Activated CD4-positive, alpha-beta T cell treated with anti-CD3 and anti-CD28 coated beads, Interleukin-2, amount 10 ng/mL, durations not matched to agents 7 days and 5 days (primary cell): Measurements from ENCODE around the gene CLDN15. TPM values are rescaled to one million over a fixed set of nuclear protein-coding genes. Genes with fewer than 3 reads are reported as not detected.

Source experiments
- total RNA-seq, 2 experiments: library from RNA; stranded (reverse); gene quantifications; one replicate each; pipeline ENCODE4 v1.2.3, GENCODE V29; 2021

CLDN15 gene
- total RNA-seq, 2 experiments from 2014 or later = 24.2 to 24.3 TPM

Other genes with a start within 250 kb of the CLDN15 start
- not detected for gene MUC17, start 217.7 kb downstream of the CLDN15 start, total RNA-seq
- gene TRIM56, start 152.3 kb downstream of the CLDN15 start, total RNA-seq = 10 to 100 TPM; 54.2 to 72.3 TPM
- gene SERPINE1, start 110.7 kb downstream of the CLDN15 start, total RNA-seq = under 1 TPM; 0.05 to 0.27 TPM
- 10 to 100 TPM; 37.9 to 48.2 TPM for gene AP1S1, start 83.3 kb downstream of the CLDN15 start, total RNA-seq
- under 1 TPM; 0.15 to 0.22 TPM for gene VGF, start 72.2 kb downstream of the CLDN15 start, total RNA-seq
- not detected for gene NAT16, start 57.5 kb downstream of the CLDN15 start, total RNA-seq
- not detected for gene MOGAT3, start 36.8 kb downstream of the CLDN15 start, total RNA-seq
- gene PLOD3, start 20.2 kb downstream of the CLDN15 start, total RNA-seq = 10 to 100 TPM; 59.7 to 69.5 TPM
- gene ZNHIT1, start 19.6 kb downstream of the CLDN15 start, total RNA-seq = 10 to 100 TPM; 61.6 to 67.4 TPM
- 100 to 1,000 TPM in 1 of 2 experiments, 10 to 100 TPM in 1; 87.3 to 103 TPM for gene FIS1, start 7.3 kb upstream of the CLDN15 start, total RNA-seq
- 10 to 100 TPM in 1 of 2 experiments, 1 to 10 TPM in 1; 9.8 to 11.3 TPM for gene IFT22, start 84.0 kb upstream of the CLDN15 start, total RNA-seq
- gene COL26A1, start 125.1 kb upstream of the CLDN15 start, total RNA-seq = not detected